ENCODE data around the gene CADM4.
A peak's percentile ranks its signal among the peaks of the same experiment; 100 is the strongest.
"Not testable (repeated sequence)": the region's sequence is repeated elsewhere in the genome, so short reads cannot be mapped to it uniquely, and the experiment has no call there.

Gene CADM4

GRCh38 chr19:43605875-43606568 lies 33.6 kb downstream of the CADM4 start:
- DNase-seq = no peak

GRCh38 chr19:43600326-43600725 lies 39.3 kb downstream of the CADM4 start:
- DNase-seq = not testable (repeated sequence)

GRCh38 chr19:43599635-43600295 lies 39.9 kb downstream of the CADM4 start:
- no peak for DNase-seq

GRCh38 chr19:43598445-43599240 lies 41.0 kb downstream of the CADM4 start:
- DNase-seq = no peak

GRCh38 chr19:43597876-43598275 lies 41.8 kb downstream of the CADM4 start:
- DNase-seq = no peak

GRCh38 chr19:43596842-43597461 lies 42.7 kb downstream of the CADM4 start:
- no peak for DNase-seq

- DNase-seq = peak; percentile 99
These were observed 43.4 kb downstream of the CADM4 start, which contains the start of the genes IRGQ and ZNF576 for GRCh38 chr19:43595999-43596841. Gene IRGQ, minus strand, starts transcription at chr19:43596134. Its CDS starts 796 bp downstream, at chr19:43595338. Gene ZNF576, plus strand, starts transcription at chr19:43596595. Its CDS starts 514 bp downstream, at chr19:43597109.

- peak; percentile 6 for DNase-seq
These were observed 44.0 kb downstream of the CADM4 start for GRCh38 chr19:43595605-43595998.

GRCh38 chr19:43594710-43595604 lies 44.7 kb downstream of the CADM4 start:
- DNase-seq = peak; percentile 41

- DNase-seq = no peak
These were observed 45.5 kb downstream of the CADM4 start for GRCh38 chr19:43594081-43594697.

GRCh38 chr19:43592800-43593350 lies 46.8 kb downstream of the CADM4 start:
- no peak for DNase-seq

- DNase-seq = no peak
These were observed 47.5 kb downstream of the CADM4 start for GRCh38 chr19:43591904-43592772.

- DNase-seq = no peak
These were observed 50.0 kb downstream of the CADM4 start for GRCh38 chr19:43589678-43590077.

GRCh38 chr19:43589277-43589676 lies 50.4 kb downstream of the CADM4 start:
- no peak for DNase-seq

GRCh38 chr19:43587029-43587428 lies 52.6 kb downstream of the CADM4 start:
- DNase-seq = not testable (repeated sequence)

- DNase-seq = no peak
These were observed 53.3 kb downstream of the CADM4 start for GRCh38 chr19:43586346-43586745.

- DNase-seq = no peak
These were observed 55.2 kb downstream of the CADM4 start for GRCh38 chr19:43584484-43584883.

- DNase-seq = no peak
These were observed 57.2 kb downstream of the CADM4 start for GRCh38 chr19:43582495-43582894.

- DNase-seq = no peak
These were observed 58.2 kb downstream of the CADM4 start for GRCh38 chr19:43581467-43581866.
